ENCODE data around the gene ARID1B.
A peak's percentile ranks its signal among the peaks of the same experiment; 100 is the strongest.

The ARID1B gene

DNA sequence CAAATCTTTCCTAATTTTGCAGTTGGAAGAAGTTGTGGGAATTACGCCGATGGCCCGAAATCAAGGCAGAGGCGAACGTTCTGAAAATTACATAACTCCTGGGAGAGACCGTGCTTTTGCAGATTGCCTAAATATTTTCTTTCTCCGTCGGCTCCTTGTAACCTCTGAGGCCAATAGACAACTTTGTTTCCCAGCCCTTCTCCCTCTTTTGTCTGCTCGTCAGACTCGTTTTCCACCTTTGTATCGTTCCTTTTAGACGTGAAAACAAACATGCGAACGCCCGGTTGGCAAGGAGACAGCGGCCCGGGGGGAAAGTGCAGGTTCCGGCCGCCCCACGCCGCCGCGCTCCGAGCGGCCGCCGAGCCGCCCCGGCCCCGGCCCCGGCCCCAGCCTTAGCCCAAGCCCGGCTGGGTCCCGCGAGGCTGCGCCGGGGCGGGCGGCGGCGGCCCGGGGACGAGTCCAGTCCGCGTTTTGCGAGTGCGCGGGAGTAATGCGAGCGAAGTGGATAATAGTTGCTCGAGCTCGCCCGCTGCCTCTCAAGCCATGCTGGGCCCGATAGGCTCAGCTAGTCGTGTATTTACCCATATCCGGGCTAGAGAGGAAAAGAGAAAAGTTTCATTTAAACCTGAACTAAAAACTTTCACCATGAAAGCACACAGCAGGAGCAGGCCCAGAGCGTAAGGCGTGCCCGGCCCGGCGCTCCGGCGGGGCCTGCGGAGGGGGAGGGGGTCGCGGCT, at the start of gene ARID1B:
TSS of gene ARID1B (plus strand) at position 539 of the 737 bp plus-strand sequence. CDS start 303 bp downstream, outside the sequence.
- DNase-seq (ENCODE audit: extremely low read depth in 1 of 2, low read depth in 1 of 2) = peak; percentile 57 to 65

DNA sequence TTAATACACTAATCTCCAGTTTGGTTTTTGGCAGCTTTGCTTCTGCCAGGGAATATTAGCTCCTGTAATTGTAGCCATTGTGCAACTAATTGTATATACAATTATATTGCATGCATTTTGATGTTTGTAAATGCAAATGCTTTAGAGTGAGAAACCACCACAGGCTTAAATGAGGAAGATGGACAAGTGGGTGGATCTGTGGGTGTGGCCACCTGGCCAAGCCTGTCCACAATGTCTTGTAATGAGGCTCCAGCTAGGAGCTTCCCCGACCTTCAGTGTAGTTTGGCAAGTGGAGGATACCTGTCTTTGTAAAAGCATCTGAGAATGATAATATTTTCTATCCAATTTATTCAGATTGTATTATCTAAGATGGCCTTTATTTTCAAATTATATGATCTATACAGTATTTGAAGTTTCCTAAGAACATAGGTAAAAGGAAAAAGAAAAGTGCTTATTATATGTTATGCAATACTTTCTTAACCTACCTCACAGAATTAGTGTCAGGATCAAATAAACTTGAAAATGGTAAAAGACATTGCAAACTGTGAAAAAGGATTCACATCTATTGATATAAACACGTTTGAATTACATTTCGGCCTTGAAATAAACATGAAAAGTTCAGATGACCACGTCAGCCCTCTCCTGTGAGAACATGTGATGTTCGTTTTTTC, 49.3 kb upstream of the ARID1B start:
- no peak for DNase-seq (ENCODE audit: extremely low read depth in 1 of 2, low read depth in 1 of 2)

DNA sequence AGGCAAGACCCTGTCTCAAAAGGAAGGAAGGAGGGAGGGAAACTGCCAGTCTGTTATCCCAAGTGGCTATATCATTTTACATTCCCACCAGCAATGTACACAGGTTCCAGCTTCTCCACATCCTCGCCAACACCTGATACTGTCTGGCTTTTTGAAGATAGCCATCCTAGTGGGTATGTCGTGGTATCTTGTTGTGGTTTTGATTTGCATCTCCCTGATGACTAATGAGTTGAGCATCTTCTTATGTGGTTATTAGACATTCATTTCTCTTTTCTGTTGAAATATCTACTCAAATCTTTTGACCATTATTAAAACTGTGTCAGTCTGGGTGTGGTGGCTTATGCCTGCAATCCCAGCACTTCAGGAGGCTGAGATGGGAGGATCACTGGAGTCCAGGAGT, 47.9 kb upstream of the ARID1B start:
- DNase-seq (ENCODE audit: extremely low read depth in 1 of 2, low read depth in 1 of 2) = no peak

GRCh38 chr6:156731396-156731795, 45.8 kb upstream of the ARID1B start:
- no peak for DNase-seq (ENCODE audit: extremely low read depth in 1 of 2, low read depth in 1 of 2)

DNA sequence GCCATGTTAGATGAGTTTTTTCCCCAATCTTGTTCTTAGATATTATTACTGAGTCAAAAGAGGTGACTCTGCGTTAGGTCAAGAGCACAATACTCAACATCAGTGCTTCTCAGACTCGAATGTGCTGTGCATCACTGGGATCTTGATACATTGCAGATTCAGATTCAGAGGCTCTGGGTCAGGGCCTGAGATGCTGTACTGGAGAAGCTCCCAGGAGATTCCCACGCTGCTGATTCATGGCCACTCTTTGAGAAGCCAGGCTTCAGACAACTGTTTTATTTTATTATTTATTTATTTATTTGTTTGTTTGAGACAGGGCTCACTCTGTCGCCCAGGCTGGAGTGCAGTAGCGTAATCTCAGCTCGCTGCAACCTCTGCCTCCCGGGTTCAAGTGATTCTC, 41.4 kb upstream of the ARID1B start:
- DNase-seq (ENCODE audit: extremely low read depth in 1 of 2, low read depth in 1 of 2) = no peak

- no peak for DNase-seq (ENCODE audit: extremely low read depth in 1 of 2, low read depth in 1 of 2)
These were observed 36.6 kb upstream of the ARID1B start for GRCh38 chr6:156740604-156741003.

- DNase-seq (ENCODE audit: extremely low read depth in 1 of 2, low read depth in 1 of 2) = no peak
These were observed 35.7 kb upstream of the ARID1B start for GRCh38 chr6:156741287-156742073.

DNA sequence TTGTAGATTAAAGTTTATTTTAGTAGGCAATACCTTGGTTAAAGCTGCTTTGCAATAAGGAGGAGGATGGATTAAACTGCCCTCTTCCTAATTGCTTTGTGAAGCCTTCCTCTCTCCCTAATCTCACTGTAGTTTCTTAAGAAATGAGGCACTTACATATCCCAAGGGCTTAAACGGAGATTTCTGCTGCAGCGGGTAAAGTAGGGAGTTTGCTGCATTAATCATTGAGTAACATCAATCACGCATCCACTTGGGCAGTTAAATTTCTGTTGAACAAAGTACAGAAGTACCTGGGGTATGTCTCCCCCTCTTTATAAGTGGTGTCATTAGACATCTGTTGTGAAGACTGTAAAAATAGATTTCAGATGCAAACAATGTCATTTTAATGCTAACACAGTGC, 29.5 kb upstream of the ARID1B start:
- DNase-seq (ENCODE audit: extremely low read depth in 1 of 2, low read depth in 1 of 2) = no peak

DNA sequence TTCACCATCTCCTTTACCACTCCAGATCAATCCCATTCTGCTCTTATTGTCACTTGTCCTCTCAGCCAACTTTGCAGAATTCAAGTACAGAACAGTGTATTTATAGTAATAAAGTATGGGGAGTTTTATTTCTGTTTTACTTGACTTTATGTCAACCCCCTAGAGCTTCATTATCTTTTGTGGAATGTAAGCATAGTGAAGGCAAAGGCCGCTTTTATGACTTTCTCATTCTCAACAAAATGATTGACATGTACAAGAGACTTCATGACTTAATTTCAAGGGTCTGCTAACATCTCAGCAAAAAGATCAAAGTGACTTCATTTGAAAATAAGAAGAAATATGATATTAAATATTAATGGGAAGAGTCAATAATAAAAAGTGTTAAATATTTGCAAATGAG, 28.7 kb upstream of the ARID1B start:
- DNase-seq (ENCODE audit: extremely low read depth in 1 of 2, low read depth in 1 of 2) = no peak

DNA sequence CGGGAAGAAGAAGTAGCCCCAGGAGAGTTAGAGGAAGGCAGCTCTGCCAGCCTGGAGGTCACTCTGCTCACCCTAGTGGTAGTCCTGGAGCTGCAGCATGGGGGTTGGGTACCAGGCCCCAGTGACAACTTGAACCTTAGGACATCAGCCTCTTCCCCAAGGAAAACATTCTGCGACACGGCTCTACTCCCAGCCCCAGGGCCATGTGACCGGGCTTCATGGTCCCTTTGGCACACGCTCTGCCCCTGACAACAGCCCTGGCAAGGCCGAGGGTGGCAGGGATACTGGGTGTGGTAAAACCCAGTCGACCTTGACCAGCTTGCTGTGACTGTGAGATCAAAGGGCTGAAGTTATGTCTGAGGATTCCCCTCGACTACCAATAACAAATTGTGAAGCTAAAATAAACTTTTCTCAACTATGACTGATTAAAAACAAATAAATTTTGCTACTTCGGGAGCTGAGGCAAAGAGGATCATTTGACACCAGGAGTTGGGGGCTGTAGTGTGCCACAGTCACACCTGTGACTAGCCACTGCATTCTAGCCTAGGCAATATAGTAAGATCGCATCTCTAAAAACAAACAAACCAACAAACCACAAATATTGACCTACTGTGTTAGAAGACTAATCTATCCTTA, 24.4 kb upstream of the ARID1B start:
- DNase-seq (ENCODE audit: extremely low read depth in 1 of 2, low read depth in 1 of 2) = no peak

DNA sequence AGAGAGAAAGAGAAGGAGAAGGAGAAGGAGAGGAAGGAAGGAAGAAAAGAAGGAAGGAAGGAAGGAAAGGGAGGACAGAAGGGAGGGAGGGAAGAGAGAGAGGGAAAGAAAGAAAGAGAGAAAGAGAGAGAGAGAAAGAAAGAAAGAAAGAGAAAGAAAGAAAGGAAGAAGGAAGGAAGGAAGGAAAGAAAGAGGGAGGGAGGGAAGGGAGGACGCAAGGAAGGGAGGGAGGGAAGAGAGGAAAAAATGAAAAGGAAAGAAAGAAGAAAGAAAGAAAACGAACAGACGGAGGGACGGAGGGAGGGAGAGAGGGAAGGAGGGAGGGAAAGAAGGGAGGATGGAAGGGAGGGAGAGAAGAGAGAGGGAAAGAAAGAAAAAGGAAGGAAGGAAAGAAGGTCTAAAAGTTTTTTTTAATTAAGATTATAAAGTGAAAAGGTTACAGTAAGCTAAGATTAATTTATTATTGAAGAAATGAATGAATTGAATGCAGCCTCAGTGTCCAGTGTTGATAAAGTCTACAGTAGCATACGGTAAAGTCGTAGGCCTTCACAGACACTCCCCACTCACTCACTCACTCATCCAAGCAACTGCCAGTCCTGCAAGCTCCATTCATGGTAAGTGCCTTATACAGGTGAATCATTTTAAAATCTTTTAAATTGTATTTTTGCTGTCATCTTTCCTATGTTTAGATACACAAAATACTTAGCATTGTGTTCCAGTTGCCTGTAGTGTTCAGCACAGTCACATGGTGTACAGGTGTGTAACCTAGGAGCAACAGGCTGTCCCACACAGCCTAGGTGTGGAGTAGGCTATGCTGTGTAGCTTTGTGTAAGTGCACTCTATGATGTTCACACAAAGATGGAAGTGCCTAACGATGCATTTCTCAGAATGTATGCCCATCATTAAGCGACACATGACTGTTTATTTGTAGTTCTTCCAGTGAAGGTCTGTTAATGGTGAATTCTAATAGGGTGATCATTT, 20.3 kb upstream of the ARID1B start:
- DNase-seq (ENCODE audit: extremely low read depth in 1 of 2, low read depth in 1 of 2) = no peak

DNA sequence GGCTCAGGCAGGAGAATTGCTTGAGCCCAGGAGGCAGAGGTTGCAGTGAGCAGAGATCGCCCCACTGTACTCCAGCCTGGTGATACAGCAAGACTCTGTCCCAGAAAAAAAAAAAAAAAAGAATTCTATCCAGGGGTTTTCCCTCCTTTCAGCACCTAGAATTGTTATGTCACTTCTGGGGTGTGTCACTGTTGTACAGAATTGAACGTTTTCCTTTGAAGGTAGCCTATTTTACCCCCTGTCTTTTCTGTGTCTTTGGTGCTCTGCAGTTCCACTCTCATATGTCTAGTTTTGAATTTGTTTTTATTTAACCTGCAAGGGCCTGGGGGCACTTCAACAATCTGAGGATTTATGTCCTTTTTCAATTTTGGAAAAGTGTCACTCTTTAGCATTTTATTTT, 19.3 kb upstream of the ARID1B start:
- DNase-seq (ENCODE audit: extremely low read depth in 1 of 2, low read depth in 1 of 2) = no peak

GRCh38 chr6:156760377-156760776, 16.8 kb upstream of the ARID1B start:
- DNase-seq (ENCODE audit: extremely low read depth in 1 of 2, low read depth in 1 of 2) = no peak

DNA sequence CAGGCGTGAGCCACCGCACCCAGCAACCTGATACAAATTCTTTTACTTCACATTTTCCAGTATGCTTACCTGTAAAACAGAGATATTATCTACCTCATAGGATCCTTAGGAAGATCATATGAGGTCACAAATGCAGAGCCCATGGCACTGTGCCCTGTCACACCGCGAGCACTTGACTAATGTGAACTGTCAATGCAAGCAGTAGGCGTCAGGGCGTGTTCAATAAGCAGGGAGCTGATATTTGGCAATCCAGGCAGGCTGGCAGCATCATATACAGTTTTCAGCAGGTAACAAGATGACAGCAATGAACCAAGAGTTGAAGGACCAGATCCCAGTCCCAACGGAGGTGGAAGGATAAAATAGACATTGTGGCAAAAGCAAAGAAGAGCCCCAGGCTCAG, 14.6 kb upstream of the ARID1B start:
- no peak for DNase-seq (ENCODE audit: extremely low read depth in 1 of 2, low read depth in 1 of 2)

- DNase-seq (ENCODE audit: extremely low read depth in 1 of 2, low read depth in 1 of 2) = no peak
These were observed 12.1 kb upstream of the ARID1B start for GRCh38 chr6:156765117-156765516.

DNA sequence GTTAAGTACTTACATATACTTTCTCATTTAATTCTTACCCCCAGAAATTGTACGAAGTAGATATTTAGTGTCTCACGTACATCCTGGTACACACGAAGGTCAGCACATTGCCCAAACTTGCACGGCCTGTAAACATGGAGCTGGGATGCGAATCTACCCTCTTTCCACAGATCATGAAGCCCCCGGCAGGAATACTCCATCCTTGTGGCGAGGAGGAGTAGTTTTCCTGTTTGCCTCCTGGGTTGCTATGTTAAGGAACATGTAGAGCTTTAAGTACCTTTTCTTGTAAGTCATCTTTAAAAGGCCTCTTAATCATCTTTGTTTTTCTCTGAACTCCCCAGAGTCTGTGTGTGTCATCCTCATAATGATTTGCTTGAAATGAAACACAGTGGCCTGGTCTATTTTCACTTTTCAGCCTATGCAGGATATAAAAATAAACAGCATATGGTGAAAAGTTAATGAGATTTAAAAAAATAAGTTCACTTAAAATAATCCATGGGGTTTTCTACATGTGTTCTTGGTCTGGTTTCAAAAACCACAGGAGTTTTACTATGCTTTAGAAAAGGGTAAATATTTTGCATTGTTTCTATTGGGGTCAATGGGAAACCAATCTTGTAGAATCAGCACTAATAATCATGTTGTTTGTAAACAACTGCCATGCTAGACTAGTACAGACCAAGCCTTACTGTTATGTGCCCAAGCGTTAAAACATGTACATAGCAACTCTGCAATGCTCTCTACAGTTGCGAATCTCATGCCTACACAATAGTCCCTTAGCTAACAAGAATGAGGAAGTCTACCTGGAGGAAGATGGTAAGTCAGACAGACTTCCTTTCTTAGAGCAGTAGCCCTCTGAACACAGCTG, 9.3 kb upstream of the ARID1B start:
- no peak for DNase-seq (ENCODE audit: extremely low read depth in 1 of 2, low read depth in 1 of 2)

DNA sequence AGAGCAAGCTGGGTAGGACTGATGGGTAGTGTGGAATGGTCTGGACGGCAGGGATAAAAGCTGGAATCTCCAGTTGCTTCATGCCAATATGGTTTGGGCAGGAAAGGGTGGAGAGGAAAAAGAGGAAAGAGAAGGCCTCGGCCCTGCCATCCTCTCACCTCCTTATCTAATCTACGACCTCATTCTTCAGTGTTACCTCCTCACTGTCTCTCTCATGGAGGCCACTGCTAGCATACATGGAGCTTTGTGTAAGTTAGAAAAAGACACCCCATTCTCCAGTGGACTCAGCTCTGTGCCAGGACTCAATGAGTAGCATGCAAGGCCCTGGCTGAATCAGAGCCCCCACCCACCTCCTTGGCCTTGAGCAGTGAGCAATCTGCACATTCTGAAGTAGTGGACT, 6.1 kb upstream of the ARID1B start:
- no peak for DNase-seq (ENCODE audit: extremely low read depth in 1 of 2, low read depth in 1 of 2)

DNA sequence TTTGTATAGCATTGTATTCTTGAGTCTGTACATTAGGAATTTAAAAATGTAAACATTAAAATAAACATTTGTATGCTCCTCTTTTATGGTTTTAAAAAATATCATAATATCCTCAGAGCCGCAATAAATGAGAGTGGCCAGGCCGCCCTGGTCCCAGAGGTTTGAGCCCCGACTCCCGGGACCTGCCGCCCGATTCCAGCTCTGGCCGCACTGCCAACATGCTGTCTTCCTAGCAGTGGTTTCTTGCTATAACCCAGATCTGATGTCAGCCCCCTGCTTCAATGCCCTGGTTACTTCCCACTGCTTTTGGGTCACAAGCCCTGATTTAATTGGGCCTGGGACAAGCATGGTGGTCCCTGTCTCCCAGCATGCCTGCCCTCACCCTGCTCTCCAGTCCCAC, 5.4 kb upstream of the ARID1B start:
- DNase-seq (ENCODE audit: extremely low read depth in 1 of 2, low read depth in 1 of 2) = no peak

DNA sequence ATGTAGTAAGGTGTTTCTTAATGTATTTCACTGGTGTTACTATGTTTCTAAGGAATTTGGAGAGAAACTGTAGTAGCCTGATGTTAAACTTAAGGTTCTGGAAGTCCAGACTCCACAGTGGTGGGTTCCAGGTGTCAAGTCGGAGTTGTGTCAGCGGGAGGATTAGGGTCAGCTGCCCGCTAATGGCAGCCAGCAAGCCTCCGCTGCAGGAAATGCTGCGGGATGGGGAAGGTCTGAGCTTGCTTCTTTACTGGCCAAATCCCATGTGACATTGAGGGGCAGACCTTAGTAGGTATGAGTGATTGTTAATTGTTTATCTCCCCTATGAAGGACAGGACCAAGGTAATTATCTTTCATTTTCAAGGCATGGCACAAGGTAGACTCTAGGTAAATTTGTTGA, 3.7 kb upstream of the ARID1B start:
- DNase-seq (ENCODE audit: extremely low read depth in 1 of 2, low read depth in 1 of 2) = no peak
